Osteocyte (in vitro differentiated cells): ENCODE results near the gene IL10RB. TPM values are rescaled to one million over a fixed set of nuclear protein-coding genes. Genes with fewer than 3 reads are reported as not detected.

Experiments
- DNase-seq: peaks from one replicate; pipeline ENCODE4 v3.0.0; 2021; ENCODE audit warnings: mixed read lengths; ENCODE audit not compliant: unreplicated experiment; ENCODE audit errors: extremely low spot score
- H3K27ac Mint-ChIP-seq: one replicate; pipeline ENCODE4 v1.8.0; 2021; ENCODE audit warnings: mild to moderate bottlenecking, mixed read lengths; ENCODE audit not compliant: unreplicated experiment
- H3K27me3 Mint-ChIP-seq: one replicate; pipeline ENCODE4 v1.8.0; 2021; ENCODE audit warnings: mixed read lengths; ENCODE audit not compliant: unreplicated experiment
- H3K36me3 Mint-ChIP-seq: one replicate; pipeline ENCODE4 v1.8.0; 2021; ENCODE audit warnings: mixed read lengths; ENCODE audit not compliant: unreplicated experiment
- H3K4me1 Mint-ChIP-seq: one replicate; pipeline ENCODE4 v1.8.0; 2021; ENCODE audit warnings: mixed read lengths; ENCODE audit not compliant: unreplicated experiment
- H3K4me3 Mint-ChIP-seq: one replicate; pipeline ENCODE4 v1.8.0; 2021; ENCODE audit warnings: mild to moderate bottlenecking, moderate library complexity, mixed read lengths; ENCODE audit not compliant: unreplicated experiment
- H3K9me3 Mint-ChIP-seq: one replicate; pipeline ENCODE4 v1.8.0; 2021; ENCODE audit warnings: mixed read lengths; ENCODE audit not compliant: unreplicated experiment
- total RNA-seq: library from RNA; stranded (reverse); gene quantifications from 2 replicates; pipeline ENCODE4 v1.2.1, GENCODE V29; 2021
- TF ChIP-seq, protein P1 (sequence below): fragments of 200-600 bp; sonication (generic); IDR thresholded peaks from 2 replicates; pipeline ENCODE4 v1.5.0; 2021; ENCODE audit warnings: antibody characterized with exemption, mild to moderate bottlenecking, moderate library complexity

IL10RB gene
- total RNA-seq, 1 donor from 2014 or later = 21.1 TPM

DNA sequence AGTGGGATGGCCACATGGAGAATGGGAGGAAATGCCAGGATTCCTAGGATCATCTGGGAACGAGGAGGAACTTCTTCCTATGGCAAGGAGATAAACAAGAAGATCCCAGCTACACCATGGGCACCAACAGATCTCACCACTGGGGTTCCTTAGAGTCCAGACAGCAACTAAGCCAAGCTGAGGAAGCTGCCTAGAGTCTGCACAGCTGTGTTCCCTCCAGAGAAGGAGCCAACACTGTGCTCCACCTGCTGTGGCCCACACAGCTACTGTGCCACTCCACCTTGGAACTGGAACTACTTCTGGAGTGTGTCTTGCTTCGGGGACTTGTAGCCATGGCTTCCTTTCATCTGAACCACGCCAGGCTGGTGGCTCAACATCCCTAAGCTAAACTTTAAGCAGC is 64.6 kb downstream of the IL10RB start:
- Mint-ChIP-seq H3K27me3 (no peaks in the 10 kb centered on the region), H3K4me3 (no peak overlapping the region)

DNA sequence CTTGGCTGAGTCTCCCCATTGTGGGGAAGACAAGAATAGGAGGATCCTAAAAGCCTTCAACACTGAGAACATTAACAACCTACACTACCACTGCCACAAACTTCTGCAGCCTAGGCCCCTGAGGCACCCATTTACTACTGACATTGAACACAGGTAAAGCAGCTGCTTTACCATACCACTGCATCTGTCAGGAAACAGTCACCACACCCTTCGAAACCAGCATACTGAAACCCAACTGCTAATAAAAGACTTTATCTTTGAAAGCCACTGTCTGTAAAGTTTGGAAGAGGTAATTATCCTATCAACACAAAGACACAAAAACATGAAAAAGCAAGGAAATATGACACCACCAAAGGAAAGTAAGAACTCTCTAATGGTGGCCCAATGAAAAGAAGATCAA is 66.0 kb downstream of the IL10RB start:
- Mint-ChIP-seq H3K4me3 (no peak overlapping the region), H3K36me3 (peaks cover 21% of the 10 kb centered on the region), H3K27me3 (no peaks in the 10 kb centered on the region), H3K4me1 (peaks cover 17% of the 10 kb centered on the region), H3K27ac (no peak overlapping the region), H3K9me3 (peaks cover 19% of the 10 kb centered on the region)
- no peak for DNase-seq
- TF ChIP-seq, protein P1, sequence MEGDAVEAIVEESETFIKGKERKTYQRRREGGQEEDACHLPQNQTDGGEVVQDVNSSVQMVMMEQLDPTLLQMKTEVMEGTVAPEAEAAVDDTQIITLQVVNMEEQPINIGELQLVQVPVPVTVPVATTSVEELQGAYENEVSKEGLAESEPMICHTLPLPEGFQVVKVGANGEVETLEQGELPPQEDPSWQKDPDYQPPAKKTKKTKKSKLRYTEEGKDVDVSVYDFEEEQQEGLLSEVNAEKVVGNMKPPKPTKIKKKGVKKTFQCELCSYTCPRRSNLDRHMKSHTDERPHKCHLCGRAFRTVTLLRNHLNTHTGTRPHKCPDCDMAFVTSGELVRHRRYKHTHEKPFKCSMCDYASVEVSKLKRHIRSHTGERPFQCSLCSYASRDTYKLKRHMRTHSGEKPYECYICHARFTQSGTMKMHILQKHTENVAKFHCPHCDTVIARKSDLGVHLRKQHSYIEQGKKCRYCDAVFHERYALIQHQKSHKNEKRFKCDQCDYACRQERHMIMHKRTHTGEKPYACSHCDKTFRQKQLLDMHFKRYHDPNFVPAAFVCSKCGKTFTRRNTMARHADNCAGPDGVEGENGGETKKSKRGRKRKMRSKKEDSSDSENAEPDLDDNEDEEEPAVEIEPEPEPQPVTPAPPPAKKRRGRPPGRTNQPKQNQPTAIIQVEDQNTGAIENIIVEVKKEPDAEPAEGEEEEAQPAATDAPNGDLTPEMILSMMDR = no peak

More for the DNA sequence above, 64.6 kb downstream of the IL10RB start:
- TF ChIP-seq, protein P1 = no peak
- DNase-seq = no peak
- Mint-ChIP-seq H3K4me1 (peaks cover 25% of the 10 kb centered on the region), H3K9me3 (peaks cover 19% of the 10 kb centered on the region), H3K36me3 (peaks cover 21% of the 10 kb centered on the region), H3K27ac (no peak overlapping the region)

DNA sequence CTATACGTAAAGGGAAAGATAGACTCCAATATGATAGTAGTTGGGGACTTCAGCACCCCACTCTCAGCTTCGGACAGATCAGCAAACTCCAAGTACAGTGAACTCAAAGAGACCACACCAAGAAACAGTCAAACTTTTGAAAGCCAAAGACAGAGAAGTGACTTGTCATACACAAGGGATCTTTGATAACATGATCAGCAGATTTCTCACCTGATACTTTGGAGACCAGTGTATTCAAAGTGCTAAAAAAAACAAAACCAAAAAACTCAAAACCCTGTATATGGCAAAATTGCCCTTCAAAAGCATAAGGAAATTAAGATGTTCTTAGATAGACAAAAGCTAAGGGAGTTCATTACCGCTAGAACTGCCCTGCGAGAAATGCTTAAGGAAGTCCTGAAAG is 68.0 kb downstream of the IL10RB start:
- Mint-ChIP-seq H3K4me1 (peaks cover 2% of the 10 kb centered on the region), H3K27ac (no peak overlapping the region), H3K4me3 (no peak overlapping the region), H3K27me3 (no peaks in the 10 kb centered on the region), H3K36me3 (peaks cover 23% of the 10 kb centered on the region), H3K9me3 (peaks cover 19% of the 10 kb centered on the region)
- no peak for DNase-seq
- TF ChIP-seq, protein P1 = no peak

DNA sequence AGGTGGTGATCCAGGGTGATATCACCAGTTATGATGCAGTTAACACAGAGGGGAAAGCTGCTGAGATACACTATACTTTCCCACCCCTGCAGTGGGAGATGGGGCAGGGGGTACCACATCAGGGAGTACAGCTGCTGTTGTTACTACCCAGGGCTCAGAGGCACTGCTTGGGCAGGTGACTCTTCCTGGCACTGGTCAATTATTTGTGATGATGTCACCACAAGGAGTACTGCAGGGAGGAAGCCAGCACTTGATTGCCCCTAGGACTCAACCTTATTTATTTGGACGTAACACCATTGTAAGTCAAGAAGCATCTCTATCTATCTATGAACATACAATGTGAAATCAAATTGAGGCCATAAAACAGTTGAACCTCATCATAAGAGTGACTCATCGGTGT is 68.7 kb downstream of the IL10RB start:
- TF ChIP-seq, protein P1 = no peak
- Mint-ChIP-seq H3K27me3 (no peaks in the 10 kb centered on the region), H3K27ac (no peak overlapping the region), H3K4me1 (no peaks in the 10 kb centered on the region), H3K4me3 (no peak overlapping the region), H3K36me3 (peaks cover 23% of the 10 kb centered on the region), H3K9me3 (peaks cover 19% of the 10 kb centered on the region)
- DNase-seq = no peak

DNA sequence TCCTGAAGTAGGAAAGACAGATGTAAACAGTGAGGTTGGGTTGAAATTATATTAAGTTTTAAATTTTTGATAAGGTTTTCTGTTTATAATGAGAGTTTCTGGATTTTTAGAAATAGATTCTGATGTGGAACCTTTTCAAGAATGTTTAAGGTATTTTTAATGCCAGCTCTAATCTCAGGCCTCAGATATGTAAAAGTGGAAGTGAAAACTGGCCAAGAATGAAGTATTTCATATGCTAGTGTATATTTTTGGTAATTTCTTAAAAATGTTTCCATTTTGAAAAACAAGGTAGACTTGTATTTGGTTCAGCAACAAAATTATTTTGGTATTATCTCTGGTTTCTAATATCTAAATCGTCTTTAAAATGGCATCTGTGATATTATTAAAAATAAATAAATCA is 73.0 kb downstream of the IL10RB start:
- peaks cover 26% of the 10 kb centered on the region for H3K36me3 Mint-ChIP-seq
- no peaks in the 10 kb centered on the region for H3K4me1 Mint-ChIP-seq
- DNase-seq = no peak
- H3K27ac Mint-ChIP-seq = no peak overlapping the region
- H3K4me3 Mint-ChIP-seq = no peak overlapping the region
- no peaks in the 10 kb centered on the region for H3K27me3 Mint-ChIP-seq
- peaks cover 2% of the 10 kb centered on the region for H3K9me3 Mint-ChIP-seq
- TF ChIP-seq, protein P1 = no peak
